ENCODE results near the gene ZBED4.

Gene ZBED4

DNA sequence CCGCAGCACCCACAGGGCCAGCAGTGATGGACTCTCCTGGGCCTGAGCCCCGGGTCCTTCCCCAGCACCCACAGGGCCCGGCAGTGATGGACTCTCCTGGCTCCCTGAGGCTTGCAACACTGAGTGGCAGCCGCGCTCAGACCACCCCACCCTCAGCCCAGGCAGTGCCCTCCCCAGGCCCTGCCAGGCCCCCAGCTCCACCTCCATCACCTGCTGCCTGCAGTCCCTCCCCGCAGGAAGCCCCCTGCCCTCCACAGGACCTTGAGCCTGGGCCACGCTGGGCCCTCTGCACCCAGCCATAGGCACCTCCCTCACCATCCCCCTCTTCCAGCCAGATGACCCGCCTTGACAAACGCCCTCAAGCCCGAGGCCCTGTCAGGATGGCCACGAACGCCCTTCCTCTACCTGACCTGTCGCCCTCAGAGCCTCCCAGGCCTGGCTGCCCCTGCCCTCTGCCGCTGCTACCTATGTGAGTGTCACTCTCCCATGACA is 53.2 kb downstream of the ZBED4 start:
- DNase-seq, result no peak

DNA sequence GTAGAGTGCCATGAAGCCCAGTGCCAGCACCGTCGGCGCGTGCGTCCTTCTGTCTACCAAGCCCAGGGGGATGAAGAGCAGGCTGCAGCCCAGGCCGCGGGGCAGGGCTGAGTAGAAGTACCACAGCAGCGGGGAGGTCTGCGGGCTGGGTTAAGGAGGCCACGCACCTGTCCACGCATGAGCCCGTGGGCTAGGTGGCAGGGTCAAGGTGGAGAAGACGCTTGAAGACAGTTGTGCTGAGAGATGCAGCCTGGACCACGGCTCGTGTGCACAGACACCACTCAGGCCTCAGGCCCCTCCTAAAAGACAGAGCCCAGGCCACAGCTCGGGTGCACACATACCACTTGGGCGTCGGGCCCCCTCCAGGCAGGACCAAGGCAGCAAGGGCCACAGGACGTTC is 54.2 kb downstream of the ZBED4 start:
- no peak for DNase-seq

DNA sequence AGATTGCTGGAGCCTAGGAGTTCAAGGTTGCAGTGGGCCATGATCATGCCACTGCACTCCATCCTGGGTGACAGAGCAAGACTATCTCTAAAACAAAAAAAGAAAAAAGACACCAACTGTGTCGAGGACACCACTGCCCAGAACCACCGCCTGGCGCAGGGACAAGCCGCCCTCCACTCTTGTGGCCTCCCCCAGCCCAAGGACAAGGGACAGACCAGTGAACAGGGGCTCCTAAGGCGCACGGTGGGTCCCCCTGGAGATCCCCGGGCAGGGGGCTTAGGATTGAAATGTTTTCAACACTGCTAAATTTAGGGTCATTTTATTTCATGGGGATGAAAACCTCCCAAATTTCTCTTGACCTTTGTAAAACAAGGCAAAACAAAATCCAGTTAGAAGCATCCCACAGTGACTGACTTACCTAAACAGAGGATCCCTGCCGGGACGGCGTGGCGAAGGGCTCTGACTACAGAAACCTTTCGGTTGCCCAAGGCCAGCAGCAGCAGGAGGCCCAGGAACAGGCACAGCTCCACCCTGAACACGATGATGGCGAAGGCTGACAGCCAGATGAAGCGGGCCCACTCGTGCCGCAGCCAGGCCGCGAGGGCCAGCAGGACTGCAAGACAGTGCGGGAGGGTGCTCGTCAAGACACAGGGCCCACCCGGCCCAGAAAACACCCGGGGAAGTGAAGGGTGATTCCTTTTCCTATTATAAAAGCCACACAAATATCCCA is 56.0 kb downstream of the ZBED4 start:
- no peak for DNase-seq

DNA sequence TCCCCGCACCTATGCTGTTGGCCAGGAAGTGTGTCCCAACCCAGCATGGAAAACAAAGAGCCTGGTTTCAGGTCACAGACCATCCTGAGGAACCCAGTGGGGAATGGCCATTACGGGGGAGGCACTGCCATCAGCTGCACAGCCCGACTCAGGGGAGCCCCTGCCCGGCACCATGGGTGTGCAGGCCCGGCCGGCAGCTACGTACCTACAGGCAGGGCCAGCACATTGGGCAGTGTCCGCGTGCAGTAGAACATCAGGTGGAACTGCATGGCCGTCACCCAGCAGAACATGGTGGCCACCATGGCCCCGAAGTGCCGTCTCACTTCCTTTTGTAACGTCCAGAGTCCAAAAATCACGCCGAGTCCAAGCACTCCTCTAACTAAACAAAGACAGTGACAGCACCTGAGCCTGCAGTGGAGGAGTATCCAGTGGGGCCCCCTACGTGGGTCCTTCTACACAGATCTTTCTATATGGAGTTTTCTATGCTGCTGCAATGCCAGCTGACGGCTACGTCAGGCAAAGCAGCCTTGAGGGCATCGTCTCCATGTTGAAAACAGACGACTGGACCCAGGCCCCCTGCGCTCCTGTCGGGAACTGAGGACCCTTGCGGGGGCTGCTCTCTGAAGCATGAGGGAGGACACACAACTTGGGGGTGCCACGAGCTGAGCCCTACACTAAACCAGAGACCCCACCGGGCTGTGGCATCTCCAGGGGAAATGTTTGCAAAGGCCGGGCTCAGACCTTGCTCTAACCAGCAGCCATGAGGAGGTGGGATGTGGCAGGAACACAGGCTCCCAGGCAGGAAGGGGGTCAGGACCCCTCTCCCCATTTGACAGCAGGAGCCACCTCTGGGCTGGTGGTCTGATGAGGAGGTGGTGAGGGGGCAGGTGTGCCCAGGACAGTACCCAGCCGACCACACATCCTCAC is 56.8 kb downstream of the ZBED4 start:
- no peak for DNase-seq

DNA sequence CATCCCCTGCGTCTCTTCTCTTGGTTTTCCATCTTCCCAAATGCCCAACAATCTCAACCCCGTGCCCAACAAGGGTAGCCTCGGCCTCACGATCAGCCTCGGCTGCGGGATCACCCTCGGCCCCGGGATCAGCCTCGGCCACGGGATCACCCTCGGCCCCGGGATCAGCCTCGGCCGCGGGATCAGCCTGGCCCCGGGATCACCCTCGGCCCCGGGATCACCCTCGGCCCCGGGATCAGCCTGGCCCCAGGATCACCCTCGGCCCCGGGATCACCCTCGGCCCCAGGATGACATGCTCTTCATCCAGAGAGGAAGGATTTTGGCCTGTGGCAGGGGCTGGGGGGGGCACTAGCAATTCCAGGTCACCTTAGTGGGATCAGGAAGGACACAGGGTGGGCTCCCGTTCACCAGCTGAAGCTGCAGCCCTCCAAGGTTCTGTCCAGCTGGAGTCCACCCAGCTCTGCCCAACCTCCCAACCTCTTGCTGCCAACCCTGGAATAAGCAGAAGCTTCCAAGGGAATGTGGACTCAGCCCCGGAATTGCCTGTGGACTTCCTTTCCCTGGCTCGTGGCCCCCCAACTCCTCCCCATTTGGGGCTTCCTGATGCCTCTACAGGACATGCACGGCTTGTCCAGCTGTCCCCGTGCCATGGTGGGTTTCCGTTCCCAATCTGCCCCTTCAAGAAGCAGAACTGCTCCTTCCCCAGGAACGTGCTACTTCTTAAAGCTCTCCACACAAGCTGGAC is 58.4 kb downstream of the ZBED4 start:
- DNase-seq, result no peak

DNA sequence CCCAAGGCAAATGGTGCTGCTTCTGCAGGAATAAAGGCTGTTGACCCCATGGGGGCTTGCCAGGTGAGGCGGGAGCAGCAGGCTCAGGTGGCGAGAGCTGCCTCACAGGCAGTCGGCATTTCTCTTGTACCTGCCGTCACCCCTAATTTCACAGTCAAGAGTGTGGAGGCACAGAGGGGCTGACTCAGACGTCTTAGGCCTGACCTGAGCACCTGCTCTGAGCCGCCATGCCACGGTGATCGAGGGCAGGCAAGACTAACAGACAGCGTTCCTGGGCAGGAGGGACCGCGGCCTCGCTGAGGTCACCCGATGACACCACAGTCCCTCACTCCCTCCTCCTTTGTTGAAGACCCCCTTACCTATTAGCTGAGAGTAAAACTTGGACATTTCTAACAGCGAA is 59.4 kb downstream of the ZBED4 start:
- no peak for DNase-seq

DNA sequence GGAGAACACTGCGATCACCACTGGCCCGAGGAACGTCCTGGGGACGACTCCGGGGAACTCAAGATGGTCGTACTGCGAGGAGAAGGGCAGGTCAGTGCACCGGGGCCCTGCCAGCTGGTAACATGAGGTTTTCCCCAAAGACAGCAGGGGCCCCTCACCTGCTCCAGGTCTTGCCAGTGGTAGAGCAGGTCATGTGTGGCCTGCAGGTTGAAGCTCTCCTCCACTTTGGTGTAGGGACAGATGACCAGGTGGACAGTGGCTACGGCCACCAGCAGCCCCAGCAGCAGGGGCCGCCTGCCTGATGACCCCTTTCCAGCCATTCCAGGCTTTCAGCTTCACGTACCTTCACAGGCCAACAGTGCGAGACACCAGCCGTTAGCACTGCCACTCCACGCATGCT is 59.8 kb downstream of the ZBED4 start:
- no peak for DNase-seq

DNA sequence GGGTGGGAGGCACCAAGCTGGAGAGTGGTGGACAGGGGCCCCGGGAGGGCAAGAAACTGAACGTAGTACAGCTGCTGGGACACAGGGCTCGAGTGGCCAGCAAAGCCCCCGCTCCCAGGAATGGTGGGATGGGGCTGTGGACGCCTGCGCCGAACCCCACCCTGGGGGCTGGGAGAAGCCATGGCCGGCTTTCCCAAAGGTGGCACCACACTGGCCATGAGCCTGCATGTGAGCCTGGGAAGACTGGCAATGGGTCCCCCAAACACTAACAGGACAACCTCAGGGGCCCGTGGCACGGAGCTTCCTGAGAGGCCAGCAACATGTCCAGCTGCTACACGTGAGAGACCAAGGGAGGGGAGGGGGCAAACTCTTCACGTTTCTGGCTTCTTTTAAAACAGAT is 60.6 kb downstream of the ZBED4 start:
- DNase-seq, result no peak

DNA sequence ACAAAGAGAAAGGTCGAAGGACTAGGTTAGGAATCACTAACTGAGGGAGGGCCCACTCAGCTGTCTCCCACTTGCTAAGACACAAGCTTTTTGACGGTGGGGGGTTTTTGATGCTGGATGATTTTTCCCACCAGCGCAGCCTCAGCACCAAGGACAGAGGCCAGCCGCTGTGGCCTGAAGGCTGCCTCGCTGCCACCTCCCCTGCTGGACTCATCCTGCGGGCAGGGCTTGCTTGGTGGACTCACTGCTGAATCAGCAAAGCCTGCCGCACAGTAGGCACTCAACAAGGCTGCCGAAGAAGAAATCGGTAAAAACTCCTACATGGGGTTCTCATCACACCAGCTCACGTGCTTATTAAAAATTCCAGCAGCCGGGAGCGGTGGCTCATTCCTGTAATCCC is 62.0 kb downstream of the ZBED4 start:
- DNase-seq, result no peak

DNA sequence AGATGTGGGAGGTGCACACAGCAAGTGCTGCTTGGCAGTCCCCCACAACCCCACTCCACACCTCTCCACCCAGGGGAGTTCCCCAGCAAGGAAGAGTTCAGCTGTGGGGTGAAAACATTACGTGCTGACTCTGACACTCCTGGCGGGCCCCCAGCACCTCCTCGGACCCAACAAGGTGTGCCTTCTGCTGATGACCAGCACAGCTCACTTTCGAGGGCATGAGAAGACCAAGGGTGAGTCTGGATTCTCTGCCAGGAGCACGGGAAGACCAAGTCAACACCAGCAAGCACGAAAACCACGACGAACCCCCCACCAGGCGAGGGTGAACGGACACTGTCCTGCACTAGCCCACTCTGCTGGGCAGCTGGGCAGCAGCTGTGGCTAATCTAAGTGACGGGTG is 63.2 kb downstream of the ZBED4 start:
- no peak for DNase-seq

DNA sequence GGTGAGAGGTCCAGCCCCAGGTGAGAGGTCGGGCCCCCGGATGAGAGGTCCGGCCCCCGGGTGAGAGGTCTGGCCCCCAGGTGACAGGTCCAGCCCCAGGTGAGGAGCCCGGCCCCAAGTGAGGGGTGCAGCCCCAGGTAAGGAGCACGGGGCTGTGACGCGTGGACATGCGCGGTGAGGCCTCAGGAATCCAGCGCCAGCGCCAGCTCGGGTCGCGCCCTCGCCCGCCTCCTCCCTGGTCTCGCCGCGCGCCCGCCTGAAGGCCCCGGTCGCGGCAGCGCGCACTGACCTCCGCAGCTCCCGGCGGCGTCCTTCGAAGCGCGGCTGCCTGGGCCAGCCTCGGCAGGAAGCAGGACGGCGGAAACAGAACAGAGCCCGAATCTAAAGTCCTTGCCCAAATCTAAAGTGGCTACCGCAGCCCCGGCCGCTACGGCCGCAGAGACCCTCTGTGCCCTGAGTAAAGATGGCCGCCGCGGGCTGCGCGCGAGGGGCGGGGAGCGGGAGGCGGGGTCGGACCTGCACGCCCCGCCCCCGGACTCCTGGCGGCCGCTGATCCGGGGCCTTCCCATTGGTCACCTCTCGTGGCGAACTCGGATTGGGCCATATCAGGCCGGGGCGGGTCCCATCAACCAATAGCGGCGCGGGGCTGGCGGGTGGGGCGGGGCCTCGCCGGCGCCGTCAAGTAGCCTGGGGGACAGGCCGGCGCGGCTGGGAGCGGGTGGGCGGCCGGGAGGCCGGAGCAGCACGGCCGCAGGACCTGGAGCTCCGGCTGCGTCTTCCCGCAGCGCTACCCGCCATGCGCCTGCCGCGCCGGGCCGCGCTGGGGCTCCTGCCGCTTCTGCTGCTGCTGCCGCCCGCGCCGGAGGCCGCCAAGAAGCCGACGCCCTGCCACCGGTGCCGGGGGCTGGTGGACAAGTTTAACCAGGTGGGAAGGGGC is 64.6 kb downstream of the ZBED4 start, which contains the start of the genes ALG12 and CRELD2:
ALG12 (minus strand) TSS at position 465 of the 937 bp plus-strand sequence. CDS start 4,673 bp downstream, outside the sequence.
CRELD2 (plus strand) TSS at position 661 of the 937 bp plus-strand sequence; CDS start at position 797, 136 bp downstream.
- DNase-seq, result peak; percentile 82

DNA sequence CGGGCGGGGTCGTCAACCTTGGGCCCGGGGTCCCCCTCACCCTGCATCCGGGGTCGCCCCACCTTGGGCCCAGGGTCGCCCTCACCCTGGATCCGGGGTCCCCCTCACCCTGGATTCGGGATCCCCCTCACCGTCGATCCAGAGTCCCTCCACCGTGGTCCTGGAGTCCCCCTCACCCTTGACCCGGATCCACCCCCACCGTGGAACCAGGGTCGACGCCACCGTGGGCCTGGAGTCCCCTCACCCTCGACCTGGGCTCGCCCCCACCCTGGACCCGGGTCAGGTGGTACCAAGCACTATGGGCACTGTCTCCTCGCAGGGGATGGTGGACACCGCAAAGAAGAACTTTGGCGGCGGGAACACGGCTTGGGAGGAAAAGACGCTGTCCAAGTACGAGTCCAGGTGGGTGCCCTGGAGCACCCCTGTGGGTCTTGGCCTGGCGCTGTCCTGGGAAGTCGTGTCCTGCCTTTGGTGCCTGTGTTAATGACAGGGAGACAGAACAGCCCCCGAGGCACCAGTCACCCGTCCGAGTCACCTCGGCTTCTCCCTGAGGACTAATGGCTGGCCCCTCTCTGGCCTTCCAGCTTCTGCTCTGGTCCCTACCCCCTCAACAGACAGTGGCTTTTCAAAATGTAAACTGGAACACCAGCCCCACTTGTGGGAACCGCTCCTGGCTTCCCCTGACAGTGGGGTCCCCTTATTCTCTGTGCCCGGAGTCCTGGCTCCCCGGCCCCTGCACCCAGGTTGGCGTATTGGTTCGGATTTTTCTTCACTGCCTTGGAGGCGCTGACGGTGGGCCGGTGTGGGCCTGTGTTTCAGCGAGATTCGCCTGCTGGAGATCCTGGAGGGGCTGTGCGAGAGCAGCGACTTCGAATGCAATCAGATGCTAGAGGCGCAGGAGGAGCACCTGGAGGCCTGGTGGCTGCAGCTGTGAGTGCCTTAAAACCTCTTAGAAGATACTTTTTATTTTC is 65.6 kb downstream of the ZBED4 start:
- no peak for DNase-seq

DNA sequence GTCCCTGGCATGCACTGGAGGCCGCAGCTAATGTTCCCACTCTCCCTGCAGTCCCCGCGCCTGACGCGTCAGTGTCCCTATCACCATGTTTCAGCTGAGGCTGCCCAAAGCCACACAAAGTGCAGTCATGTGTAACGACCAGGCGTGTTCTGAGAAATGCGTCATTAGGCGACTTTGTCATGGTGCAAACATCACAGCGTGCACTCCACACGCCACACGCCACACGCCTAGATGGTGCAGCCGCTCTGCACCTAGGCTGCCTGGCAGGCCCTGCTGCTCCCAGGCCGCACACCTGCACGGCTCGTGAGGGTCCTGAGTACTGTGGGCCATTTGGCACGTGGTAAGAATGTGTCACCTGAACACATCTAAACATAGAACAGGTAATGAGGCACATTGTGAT is 67.2 kb downstream of the ZBED4 start:
- no peak for DNase-seq

DNA sequence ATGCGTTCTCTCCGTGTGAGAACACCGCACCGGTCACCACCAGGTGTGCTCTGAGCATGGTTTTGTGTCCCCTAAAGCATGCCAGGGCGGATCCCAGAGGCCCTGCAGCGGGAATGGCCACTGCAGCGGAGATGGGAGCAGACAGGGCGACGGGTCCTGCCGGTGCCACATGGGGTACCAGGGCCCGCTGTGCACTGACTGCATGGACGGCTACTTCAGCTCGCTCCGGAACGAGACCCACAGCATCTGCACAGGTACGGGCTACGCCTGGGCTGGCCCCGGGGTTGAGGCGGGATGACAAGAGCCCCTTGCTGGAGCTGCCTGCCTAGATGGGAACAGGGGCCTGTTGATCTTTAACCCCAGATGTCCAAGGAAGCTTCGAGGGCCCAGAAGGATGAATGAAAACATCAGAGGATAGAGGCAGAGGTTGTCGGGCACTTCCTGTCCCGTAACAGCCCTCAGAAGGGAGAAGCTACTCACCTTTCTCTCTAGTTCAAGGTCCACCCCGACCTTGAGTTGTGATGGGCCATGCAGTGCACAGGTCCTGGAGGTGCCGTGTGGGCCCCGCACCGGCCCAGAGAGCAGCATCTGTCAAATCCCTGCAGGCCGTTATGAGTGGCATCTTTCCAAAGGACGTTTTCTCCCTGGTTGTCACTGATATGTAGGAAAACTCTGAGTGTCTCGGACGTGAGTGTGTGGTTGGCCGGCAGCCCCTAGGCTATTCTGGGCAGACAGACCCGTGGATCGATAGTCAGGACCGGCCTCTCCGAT is 68.0 kb downstream of the ZBED4 start:
- DNase-seq, result no peak

DNA sequence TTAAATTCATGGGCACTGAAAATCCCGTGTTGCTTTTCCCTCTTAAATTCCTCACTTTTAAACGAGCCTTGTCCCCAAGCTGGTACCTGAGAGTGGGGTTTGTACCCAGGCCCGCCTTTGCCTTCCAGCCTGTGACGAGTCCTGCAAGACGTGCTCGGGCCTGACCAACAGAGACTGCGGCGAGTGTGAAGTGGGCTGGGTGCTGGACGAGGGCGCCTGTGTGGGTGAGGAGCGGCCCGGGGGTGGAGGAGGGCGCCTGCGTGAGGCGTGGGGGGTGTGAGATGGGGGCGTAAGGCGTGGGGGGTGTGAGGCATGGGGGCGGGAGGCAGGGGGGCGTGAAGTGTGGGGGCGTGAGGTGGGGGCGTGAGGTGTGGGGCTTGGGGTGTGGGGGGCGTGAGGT is 68.8 kb downstream of the ZBED4 start:
- no peak for DNase-seq

DNA sequence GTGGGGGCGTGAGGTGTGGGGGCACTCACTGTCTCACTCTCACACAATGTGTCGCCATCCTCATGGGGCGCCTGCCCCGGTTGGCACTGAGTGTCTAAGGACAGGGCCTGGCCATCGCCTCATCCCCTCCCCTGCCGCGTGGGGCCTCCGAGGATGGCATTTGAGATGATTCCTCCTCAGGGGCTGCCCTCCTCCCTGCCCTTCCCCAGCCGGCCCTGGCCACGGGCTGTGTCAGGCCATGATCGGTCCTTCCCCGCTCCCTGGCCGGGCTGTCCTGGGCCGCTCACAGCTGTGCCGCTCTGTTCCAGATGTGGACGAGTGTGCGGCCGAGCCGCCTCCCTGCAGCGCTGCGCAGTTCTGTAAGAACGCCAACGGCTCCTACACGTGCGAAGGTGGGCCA is 69.3 kb downstream of the ZBED4 start:
- DNase-seq, result no peak

DNA sequence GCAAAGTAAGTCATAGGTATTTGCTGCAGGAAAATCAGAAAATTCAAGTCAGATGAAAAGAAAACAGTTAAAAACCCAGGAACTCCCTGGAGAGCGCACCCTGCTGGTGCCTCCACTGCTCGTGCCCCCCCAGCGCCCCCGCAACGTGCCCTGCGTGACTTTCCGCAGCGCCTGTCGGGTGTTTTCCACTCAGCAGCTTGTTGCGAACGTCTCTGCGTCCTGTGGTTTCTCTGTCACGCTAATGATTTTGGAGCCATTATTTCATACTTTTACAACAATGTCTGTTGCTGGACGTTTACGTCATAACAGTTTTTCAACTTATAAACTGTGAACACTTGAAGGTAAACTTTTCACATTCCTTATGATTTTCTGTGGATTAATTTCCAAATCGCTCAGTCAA is 69.8 kb downstream of the ZBED4 start:
- DNase-seq, result no peak

DNA sequence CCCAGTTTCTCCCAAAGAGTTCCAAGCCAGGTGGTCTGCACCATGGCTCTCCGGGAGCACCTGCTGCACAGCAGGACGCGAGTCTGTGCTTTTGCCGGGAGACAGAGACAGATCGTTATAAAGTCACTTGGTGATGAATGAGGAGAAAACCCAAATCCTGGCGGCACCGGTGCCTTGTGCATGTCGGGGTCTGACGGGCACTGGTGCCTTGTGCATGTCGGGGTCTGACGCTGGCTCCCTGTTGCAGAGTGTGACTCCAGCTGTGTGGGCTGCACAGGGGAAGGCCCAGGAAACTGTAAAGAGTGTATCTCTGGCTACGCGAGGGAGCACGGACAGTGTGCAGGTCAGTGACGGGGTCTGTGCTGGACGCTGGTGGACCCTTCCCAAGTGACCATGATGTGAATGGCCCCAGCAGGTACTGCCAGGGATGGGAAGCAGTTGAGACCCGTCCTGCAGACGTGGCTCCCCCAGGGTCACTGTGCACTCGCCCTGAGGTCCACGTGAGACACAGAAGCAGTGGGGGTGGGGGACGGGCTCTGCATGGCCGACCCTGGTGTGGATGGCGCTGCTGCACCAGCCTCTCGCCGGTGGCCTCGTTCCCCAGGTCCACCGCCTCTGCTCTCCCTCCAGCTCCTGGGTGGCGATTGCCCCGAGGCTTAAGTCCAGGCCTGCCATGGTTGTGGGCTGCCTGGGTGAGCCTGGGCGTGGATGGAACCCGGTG is 70.6 kb downstream of the ZBED4 start:
- no peak for DNase-seq

DNA sequence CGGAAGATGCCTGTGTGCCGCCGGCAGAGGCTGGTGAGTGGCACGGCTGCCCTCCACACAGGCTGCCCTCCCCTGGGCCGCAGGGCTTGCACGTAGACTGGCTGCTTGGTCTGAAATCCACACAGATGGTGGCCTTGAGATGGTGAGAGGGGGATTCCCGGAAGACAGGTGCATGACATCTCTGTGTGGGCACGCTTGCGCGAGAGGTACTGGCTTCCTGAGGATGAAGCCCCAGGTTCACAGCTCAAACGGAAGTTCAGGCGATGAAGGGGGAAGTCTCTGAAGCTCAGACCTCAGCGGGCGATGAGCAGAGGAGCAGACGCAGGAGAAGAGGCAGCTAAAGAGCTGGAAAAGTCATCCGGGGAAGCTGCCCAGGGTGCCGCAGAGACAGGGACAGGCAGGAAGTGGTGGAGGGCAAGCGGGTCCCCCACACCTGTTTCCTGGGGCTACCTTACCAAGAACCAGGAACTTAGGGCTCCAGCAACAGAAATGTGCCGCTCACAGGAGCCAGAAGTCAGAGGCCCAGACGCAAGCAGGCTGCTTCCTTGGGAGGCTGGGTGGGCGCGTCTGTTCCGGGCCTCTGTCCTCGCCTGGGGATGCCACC is 72.0 kb downstream of the ZBED4 start:
- no peak for DNase-seq

Measured in NCI-H526 treated with DMSO at 0.1 percent for 48 hours (cell line).